Osteoblast (primary cell): ENCODE results near the gene MDM4. TPM values are rescaled to one million over a fixed set of nuclear protein-coding genes. Genes with fewer than 3 reads are reported as not detected.

Experiments used
- DNase-seq: peaks from one replicate; pipeline ENCODE4 v3.0.0; 2011; ENCODE audit warnings: low spot score, mixed read lengths; ENCODE audit not compliant: insufficient read length; ENCODE audit errors: missing footprints
- H2AFZ ChIP-seq: 2 replicates; pipeline ENCODE4 v1.6.0; 2011; ENCODE audit warnings: mild to moderate bottlenecking, low read length
- H3K27ac ChIP-seq: 2 replicates; pipeline ENCODE4 v1.5.1; 2011; ENCODE audit warnings: mild to moderate bottlenecking, low read depth, low read length, moderate library complexity
- H3K27me3 ChIP-seq: 2 replicates; pipeline ENCODE4 v1.6.0; 2012; ENCODE audit warnings: mild to moderate bottlenecking, control low read depth, inconsistent platforms, low read length, moderate library complexity; ENCODE audit not compliant: insufficient read depth
- H3K36me3 ChIP-seq: 2 replicates; pipeline ENCODE4 v1.5.1; 2011; ENCODE audit warnings: mild to moderate bottlenecking, low read length, control low read depth, moderate library complexity; ENCODE audit not compliant: insufficient read depth
- H3K4me1 ChIP-seq: 2 replicates; pipeline ENCODE4 v1.5.1; 2011; ENCODE audit warnings: mild to moderate bottlenecking, low read length, control low read depth, moderate library complexity; ENCODE audit not compliant: insufficient read depth
- H3K4me2 ChIP-seq: 2 replicates; pipeline ENCODE4 v1.6.0; 2011; ENCODE audit warnings: mild to moderate bottlenecking, low read length; ENCODE audit not compliant: insufficient read depth
- H3K4me3 ChIP-seq: fragments of 200-600 bp; sonication (generic); 3 replicates; pipeline ENCODE4 v1.5.1; 2012; ENCODE audit warnings: mild to moderate bottlenecking, low read length, inconsistent platforms; ENCODE audit not compliant: insufficient read depth
- H3K79me2 ChIP-seq: 2 replicates; pipeline ENCODE4 v1.6.0; 2012; ENCODE audit warnings: mild to moderate bottlenecking, low read length, control low read depth, inconsistent platforms; ENCODE audit not compliant: insufficient read depth
- H3K9me3 ChIP-seq: 2 replicates; pipeline ENCODE4 v1.5.1; 2011; ENCODE audit warnings: low read depth, low read length, control low read depth
- H4K20me1 ChIP-seq: 2 replicates; pipeline ENCODE4 v1.6.0; 2012; ENCODE audit warnings: mild to moderate bottlenecking, low read length, control low read depth; ENCODE audit not compliant: insufficient read depth
- CTCF ChIP-seq: IDR thresholded peaks from 2 replicates; pipeline ENCODE4 v1.5.1; 2011; ENCODE audit warnings: mild to moderate bottlenecking, low read depth, low read length, moderate library complexity; ENCODE audit errors: extremely low read depth
- total RNA-seq: library from RNA; depleted of rRNA; stranded (reverse); fragments of >200 nt; gene quantifications from 2 replicates; pipeline ENCODE4 v1.2.3, GENCODE V29; 2012

The MDM4 gene
- total RNA-seq, 1 donor, result 40.2 TPM

DNA sequence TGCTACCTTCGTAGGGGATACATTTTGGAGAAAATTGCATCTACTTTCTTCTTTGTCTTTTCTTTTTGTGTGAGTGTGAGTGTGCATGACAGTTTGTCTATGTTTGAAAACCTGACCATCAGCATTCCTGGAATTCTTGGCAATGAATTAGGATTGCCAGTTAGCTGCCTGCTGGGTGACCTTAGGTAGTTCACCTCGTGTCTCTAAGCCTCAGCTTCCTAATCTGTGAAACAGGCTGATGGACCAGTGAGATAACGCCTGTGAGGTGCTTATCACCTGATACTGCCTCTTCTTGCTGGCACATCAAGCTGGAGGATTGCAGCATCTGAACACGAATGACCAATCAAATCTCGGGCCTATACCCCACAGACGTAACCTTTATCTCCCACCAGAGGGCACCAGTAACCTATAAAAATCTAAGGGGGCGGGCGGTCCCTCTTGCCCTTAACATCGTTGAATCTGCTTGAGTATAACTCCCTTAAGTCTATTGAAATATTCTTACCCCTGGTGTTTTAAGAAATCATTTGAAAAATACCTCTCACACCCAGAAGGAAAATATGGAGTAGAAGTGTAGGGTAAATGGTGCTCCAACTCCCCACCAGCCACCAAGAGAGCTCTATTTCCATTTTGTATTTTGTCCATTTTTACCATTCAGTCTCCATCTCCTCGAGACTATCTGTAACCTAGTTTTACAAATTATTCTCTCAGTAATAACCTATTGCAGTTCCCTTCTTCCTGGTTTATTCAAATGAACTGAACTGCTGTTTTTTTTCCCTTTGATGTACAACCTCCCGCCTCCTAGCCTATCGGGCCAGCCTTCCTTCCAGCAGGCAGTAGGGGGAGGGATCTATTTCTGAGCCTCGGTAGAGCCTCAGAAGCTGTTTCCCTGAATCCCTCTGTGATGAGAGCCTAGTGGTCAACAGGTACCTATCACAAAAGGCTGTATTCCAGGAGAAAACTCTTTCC lies 49.7 kb downstream of the MDM4 start:
- Histone ChIP-seq H2AFZ (no peak overlapping the region), H3K79me2 (no peaks in the 10 kb centered on the region), H4K20me1 (no peaks in the 10 kb centered on the region), H3K27me3 (no peaks in the 10 kb centered on the region), H3K4me1 (peaks cover 7% of the 10 kb centered on the region), H3K4me2 (no peak overlapping the region), H3K27ac (no peak overlapping the region), H3K36me3 (no peaks in the 10 kb centered on the region), H3K4me3 (no peak overlapping the region), H3K9me3 (no peaks in the 10 kb centered on the region)
- peak; percentile 79 for TF ChIP-seq CTCF
- DNase-seq, result peak; percentile 94

DNA sequence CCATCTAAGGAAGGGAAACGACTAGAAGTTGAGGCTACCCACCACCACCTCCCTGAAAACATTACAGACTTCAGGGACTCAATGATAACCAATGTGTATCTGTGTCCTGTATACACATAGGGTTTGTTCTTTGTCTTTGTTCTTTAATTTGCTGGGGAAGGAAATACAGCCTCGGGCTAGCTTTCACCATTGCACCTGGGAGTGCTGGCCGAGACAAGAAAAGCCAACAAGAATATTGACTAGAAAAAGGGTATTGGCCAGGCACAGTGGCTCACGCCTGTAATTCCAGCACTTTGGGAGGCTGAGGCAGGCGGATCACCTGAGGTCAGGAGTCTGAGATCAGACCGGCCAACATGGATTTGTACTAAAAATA lies 50.4 kb downstream of the MDM4 start:
- peaks cover 7% of the 10 kb centered on the region for H3K4me1 ChIP-seq
- H3K27me3 ChIP-seq, result no peaks in the 10 kb centered on the region
- TF ChIP-seq CTCF, result no peak
- H3K27ac ChIP-seq, result no peak overlapping the region
- no peaks in the 10 kb centered on the region for H4K20me1 ChIP-seq
- no peak overlapping the region for H2AFZ ChIP-seq
- H3K79me2 ChIP-seq, result no peaks in the 10 kb centered on the region
- no peak for DNase-seq
- H3K9me3 ChIP-seq, result no peaks in the 10 kb centered on the region
- H3K4me3 ChIP-seq, result no peak overlapping the region
- no peak overlapping the region for H3K4me2 ChIP-seq
- H3K36me3 ChIP-seq, result no peaks in the 10 kb centered on the region

DNA sequence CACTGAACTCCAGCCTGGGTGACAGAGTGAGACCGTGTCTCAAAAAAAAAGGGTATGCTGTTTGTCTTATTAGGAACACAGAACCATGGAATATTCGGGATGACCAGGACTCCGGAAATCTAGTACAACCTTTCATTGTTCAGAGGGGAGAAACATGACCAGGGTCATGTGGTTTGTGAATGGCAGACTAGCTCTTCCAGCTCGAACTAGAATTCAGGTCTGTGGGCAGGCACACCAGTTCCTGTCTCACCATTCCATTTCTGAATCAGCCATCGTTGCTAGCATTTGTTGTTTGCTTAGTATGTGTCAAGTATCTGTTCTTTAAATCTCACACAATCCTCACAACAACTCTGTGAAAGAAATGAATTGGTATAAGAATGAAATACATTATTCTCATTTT lies 50.9 kb downstream of the MDM4 start:
- Histone ChIP-seq H4K20me1 (no peaks in the 10 kb centered on the region), H3K9me3 (no peaks in the 10 kb centered on the region), H3K27me3 (no peaks in the 10 kb centered on the region), H3K4me3 (no peak overlapping the region), H2AFZ (no peak overlapping the region), H3K36me3 (no peaks in the 10 kb centered on the region), H3K4me2 (no peak overlapping the region), H3K27ac (no peak overlapping the region), H3K4me1 (peaks cover 7% of the 10 kb centered on the region), H3K79me2 (no peaks in the 10 kb centered on the region)
- DNase-seq, result no peak
- no peak for TF ChIP-seq CTCF

DNA sequence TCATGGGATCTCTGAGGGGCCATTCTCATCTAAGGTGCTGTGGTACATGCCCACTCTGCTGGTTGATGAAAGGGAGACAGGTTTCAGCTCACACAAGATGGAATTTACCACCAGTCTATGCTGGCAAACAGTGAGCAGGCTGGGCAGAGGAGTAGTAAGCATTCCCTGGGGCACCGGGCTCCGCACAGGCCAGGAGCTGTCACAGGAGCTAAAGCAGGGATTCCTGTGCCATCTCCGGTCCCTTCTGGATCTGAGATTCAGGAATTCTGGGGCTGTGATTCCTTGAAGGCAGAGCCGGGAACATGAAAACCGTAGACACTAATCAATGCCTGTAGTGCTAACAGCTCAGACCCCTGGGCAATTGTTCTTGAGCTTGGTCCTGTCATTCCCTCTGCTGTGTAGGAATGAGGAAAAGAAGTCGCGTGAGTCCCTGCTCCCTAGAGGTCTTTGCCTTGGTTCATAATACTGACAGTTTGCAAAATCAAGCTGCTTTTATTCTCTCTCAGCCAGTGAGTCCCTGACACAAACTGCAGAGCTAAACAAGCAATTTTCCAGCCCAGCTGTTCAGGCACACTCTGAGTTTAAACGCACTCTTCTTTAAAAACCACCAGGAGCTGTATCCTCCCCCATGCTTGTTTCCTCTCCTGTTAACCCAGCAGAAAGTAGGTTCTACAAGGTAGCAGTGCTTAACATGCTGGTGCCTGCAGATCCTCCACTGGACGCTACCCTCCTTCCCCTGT lies 52.5 kb downstream of the MDM4 start:
- H4K20me1 ChIP-seq, result no peaks in the 10 kb centered on the region
- no peaks in the 10 kb centered on the region for H3K9me3 ChIP-seq
- H2AFZ ChIP-seq, result no peak overlapping the region
- H3K27me3 ChIP-seq, result no peaks in the 10 kb centered on the region
- no peak overlapping the region for H3K27ac ChIP-seq
- no peak overlapping the region for H3K4me3 ChIP-seq
- no peak for DNase-seq
- no peak overlapping the region for H3K4me2 ChIP-seq
- H3K79me2 ChIP-seq, result no peaks in the 10 kb centered on the region
- H3K4me1 ChIP-seq, result peaks cover 7% of the 10 kb centered on the region
- TF ChIP-seq CTCF, result no peak
- H3K36me3 ChIP-seq, result no peaks in the 10 kb centered on the region
